MM.1S (cell line): Measurements from ENCODE around the gene ATG101.
A peak's percentile ranks its signal among the peaks of the same experiment; 100 is the strongest.

ENCODE experiments used
- DNase-seq: peaks from one replicate; pipeline ENCODE4 v3.0.0-alpha.2; 2015
- H2AFZ ChIP-seq: fragments of 300-600 bp; sonication (generic); 2 replicates; pipeline ENCODE4 v1.6.0; 2016; ENCODE audit warnings: antibody characterized with exemption, low read length
- H3F3A ChIP-seq: fragments of 300-600 bp; sonication (generic); 2 replicates; pipeline ENCODE4 v1.6.1; 2016; ENCODE audit warnings: mild to moderate bottlenecking, antibody characterized with exemption, low read length, moderate library complexity, mixed read lengths; ENCODE audit not compliant: insufficient read depth
- H3K27ac ChIP-seq: fragments of 300-600 bp; sonication (generic); 2 replicates; pipeline ENCODE4 v1.5.1; 2016; ENCODE audit warnings: mild to moderate bottlenecking, low read length
- H3K27me3 ChIP-seq: fragments of 300-600 bp; sonication (generic); replicated peaks from 2 replicates; pipeline ENCODE4 v1.6.0; 2016; ENCODE audit warnings: low read length; ENCODE audit not compliant: insufficient read depth
- H3K36me3 ChIP-seq: fragments of 300-600 bp; sonication (generic); replicated peaks from 2 replicates; pipeline ENCODE4 v1.6.1; 2016; ENCODE audit warnings: mild to moderate bottlenecking, low read length, mixed read lengths; ENCODE audit not compliant: insufficient read depth
- H3K4me1 ChIP-seq: fragments of 300-600 bp; sonication (generic); 2 replicates; pipeline ENCODE4 v1.6.1; 2016; ENCODE audit warnings: low read length, mixed read lengths
- H3K4me2 ChIP-seq: fragments of 300-600 bp; sonication (generic); 2 replicates; pipeline ENCODE4 v1.6.0; 2016; ENCODE audit warnings: low read depth, low read length
- H3K4me3 ChIP-seq: fragments of 300-600 bp; sonication (generic); 2 replicates; pipeline ENCODE4 v1.5.1; 2016; ENCODE audit warnings: low read length, mixed read lengths
- H3K79me2 ChIP-seq: fragments of 300-600 bp; sonication (generic); 2 replicates; pipeline ENCODE4 v1.6.1; 2016; ENCODE audit warnings: mixed run types, low read length, mixed read lengths
- H3K9ac ChIP-seq: fragments of 300-600 bp; sonication (generic); 2 replicates; pipeline ENCODE4 v1.6.1; 2016; ENCODE audit warnings: low read length, mixed read lengths
- H3K9me2 ChIP-seq: fragments of 300-600 bp; sonication (generic); replicated peaks from 2 replicates; pipeline ENCODE4 v1.6.1; 2016; ENCODE audit warnings: mild to moderate bottlenecking, low read length, mixed read lengths; ENCODE audit not compliant: insufficient read depth
- H3K9me3 ChIP-seq: fragments of 300-600 bp; sonication (generic); replicated peaks from 2 replicates; pipeline ENCODE4 v1.6.1; 2016; ENCODE audit warnings: mild to moderate bottlenecking, low read length, mixed read lengths; ENCODE audit not compliant: insufficient read depth
- H4K20me1 ChIP-seq: fragments of 300-600 bp; sonication (generic); 2 replicates; pipeline ENCODE4 v1.6.1; 2016; ENCODE audit warnings: mild to moderate bottlenecking, low read length, moderate library complexity, mixed read lengths; ENCODE audit not compliant: insufficient read depth
- CTCF ChIP-seq: fragments of 300-600 bp; sonication (generic); IDR thresholded peaks from 2 replicates; pipeline ENCODE4 v1.5.1; 2016; ENCODE audit warnings: antibody characterized with exemption, low read length, mixed read lengths
- EZH2 ChIP-seq: fragments of 300-600 bp; sonication (generic); optimal IDR thresholded peaks from 2 replicates; pipeline ENCODE3; 2017; ENCODE audit warnings: low read depth, mild to moderate bottlenecking, antibody characterized with exemption, low read length, mixed read lengths
- EZH2phosphoT487 ChIP-seq: fragments of 300-600 bp; sonication (generic); IDR thresholded peaks from 2 replicates; pipeline ENCODE4 v1.6.1; 2018; ENCODE audit warnings: antibody characterized with exemption, low read length

ATG101 gene

DNA sequence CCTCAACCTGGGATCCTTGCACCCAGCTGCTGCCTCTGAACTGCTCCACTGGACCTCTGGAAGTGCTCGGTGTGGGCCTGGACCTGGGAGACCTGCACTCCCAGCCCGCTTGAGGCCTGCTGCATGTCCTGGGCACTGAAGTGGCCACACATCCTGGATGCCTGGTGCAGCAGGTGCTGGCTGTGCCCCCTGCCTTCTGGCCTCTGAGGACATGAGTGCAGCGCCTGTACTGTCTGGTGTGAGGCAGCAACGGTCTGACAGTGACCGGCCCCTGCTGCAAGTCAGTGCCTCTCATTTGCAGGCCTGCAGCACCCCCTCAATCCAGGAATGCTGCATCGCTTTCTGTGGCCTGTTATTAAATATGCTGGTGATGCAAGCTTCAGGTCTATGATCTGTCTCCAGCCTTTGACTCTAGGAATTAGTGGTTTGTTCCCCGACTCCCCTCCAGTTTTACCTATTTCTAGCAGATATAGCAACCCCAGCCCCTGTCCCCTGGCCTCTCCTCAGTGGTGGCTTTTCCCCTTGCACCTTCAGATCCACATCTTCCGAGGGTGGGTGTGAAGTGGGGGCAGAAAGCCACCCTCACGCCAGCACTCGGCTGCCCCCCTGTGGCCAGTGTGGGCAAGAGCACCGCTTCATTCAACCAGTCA, 13.3 kb downstream of the ATG101 start:
- no peak overlapping the region for H3K4me3 ChIP-seq
- H3K27me3 ChIP-seq, result peaks cover 10% of the 10 kb centered on the region; the same call in 1 of the 2 replicates
- H3K4me2 ChIP-seq, result peak overlapping the region; percentile 10; the same call in 1 of the 2 replicates
- H3K79me2 ChIP-seq, result no peaks in the 10 kb centered on the region
- H3K27ac ChIP-seq, result no peak overlapping the region
- no peaks in the 10 kb centered on the region for H3K9me3 ChIP-seq
- no peaks in the 10 kb centered on the region for H3K9me2 ChIP-seq
- no peaks in the 10 kb centered on the region for H4K20me1 ChIP-seq
- H2AFZ ChIP-seq, result no peak overlapping the region
- H3K4me1 ChIP-seq, result peaks cover 18% of the 10 kb centered on the region
- H3K36me3 ChIP-seq, result no peaks in the 10 kb centered on the region
- TF ChIP-seq EZH2 (no peak), CTCF (peak; percentile 99)
- H3K9ac ChIP-seq, result no peak overlapping the region
- DNase-seq, result peak; percentile 46
- no peaks in the 10 kb centered on the region for H3F3A ChIP-seq

DNA sequence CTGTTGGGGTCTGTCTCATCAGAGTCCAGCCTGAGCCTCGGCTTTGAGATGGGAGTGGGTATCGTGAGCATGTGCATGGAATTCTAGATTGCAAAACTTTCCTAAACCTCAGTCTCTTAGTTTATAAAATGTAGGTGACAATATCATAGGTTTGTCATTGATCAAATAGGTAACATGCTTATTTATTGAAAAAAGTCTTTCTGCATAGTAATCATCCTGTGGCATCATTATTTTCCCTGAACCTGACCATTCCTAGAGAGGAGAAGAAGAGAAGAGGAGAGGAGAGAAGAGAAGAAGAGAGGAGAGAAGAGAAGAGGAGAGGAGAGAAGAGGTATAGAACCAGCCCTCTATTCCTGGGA, 13.8 kb downstream of the ATG101 start:
- Histone ChIP-seq H3F3A (no peaks in the 10 kb centered on the region), H3K27ac (no peak overlapping the region), H3K9me2 (no peaks in the 10 kb centered on the region), H2AFZ (no peak overlapping the region), H3K4me3 (no peak overlapping the region), H3K9ac (no peak overlapping the region), H3K36me3 (no peaks in the 10 kb centered on the region), H3K9me3 (no peaks in the 10 kb centered on the region), H3K4me2 (no peak overlapping the region; the same call in 1 of the 2 replicates), H4K20me1 (no peaks in the 10 kb centered on the region), H3K79me2 (no peaks in the 10 kb centered on the region), H3K27me3 (peaks cover 10% of the 10 kb centered on the region; the same call in 1 of the 2 replicates), H3K4me1 (peaks cover 18% of the 10 kb centered on the region)
- no peak for DNase-seq
- no peak for TF ChIP-seq EZH2phosphoT487
- TF ChIP-seq EZH2, result no peak
- no peak for TF ChIP-seq CTCF

GRCh38 chr12:52084491-52085231, 14.9 kb downstream of the ATG101 start:
- Histone ChIP-seq H3K36me3 (no peaks in the 10 kb centered on the region), H3K4me1 (peaks cover 18% of the 10 kb centered on the region), H3K27me3 (peaks cover 15% of the 10 kb centered on the region)

More at GRCh38 chr12:52084491-52085231, 14.9 kb downstream of the ATG101 start:
- no peak overlapping the region for H2AFZ ChIP-seq
- no peak overlapping the region for H3K4me3 ChIP-seq
- H3F3A ChIP-seq, result no peaks in the 10 kb centered on the region
- no peak overlapping the region for H3K27ac ChIP-seq
- TF ChIP-seq CTCF (no peak), EZH2phosphoT487 (no peak), EZH2 (no peak)
- DNase-seq, result no peak
- no peak overlapping the region for H3K9ac ChIP-seq
- H4K20me1 ChIP-seq, result no peaks in the 10 kb centered on the region
- no peaks in the 10 kb centered on the region for H3K9me2 ChIP-seq
- no peaks in the 10 kb centered on the region for H3K9me3 ChIP-seq
- no peak overlapping the region for H3K4me2 ChIP-seq
- no peaks in the 10 kb centered on the region for H3K79me2 ChIP-seq
